ENCODE results near the gene GPSM1. TPM values are rescaled to one million over a fixed set of nuclear protein-coding genes. Genes with fewer than 3 reads are reported as not detected.

GPSM1 gene
- total RNA-seq, 6 experiments from 2014 or later: 1.3 to 4.8 (median 4.1) TPM

DNA sequence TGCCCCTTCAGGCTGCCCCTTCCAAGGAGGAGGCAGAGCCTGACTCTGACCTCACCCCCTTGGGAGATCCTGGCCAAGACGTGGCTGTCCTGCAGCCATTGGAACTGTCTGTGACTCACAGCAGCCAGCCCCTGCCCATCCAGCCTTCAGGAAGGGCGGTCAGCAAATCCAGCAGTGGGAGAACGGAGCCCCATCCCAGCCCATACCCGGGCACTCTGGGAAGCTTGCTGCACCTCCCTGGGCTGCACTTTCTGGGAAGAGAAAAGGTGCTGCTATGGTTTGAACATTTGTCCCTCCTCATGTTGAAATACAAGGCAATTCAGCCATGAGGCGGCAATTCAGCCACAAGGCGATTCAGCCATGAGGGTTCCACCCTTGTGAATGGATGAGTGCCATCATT lies 47.9 kb upstream of the GPSM1 start:
- Histone ChIP-seq H3K36me3 (no peaks in the 10 kb centered on the region), H3K27me3 (no peaks in the 10 kb centered on the region), H3K9me3 (no peaks in the 10 kb centered on the region), H3K27ac (no peak overlapping the region), H3K4me1 (peaks cover 0 to 5% (median 2%) of the 10 kb centered on the region in 4 donors), H3K4me3 (no peak overlapping the region)
- no peak for ATAC-seq
- intact Hi-C loops (cut with DNase I): loop anchor here in 1 of 2 donors (10.0 kb wide), 2 partner anchors 105 to 135 kb away; no protein-coding TSS in a partner anchor
- 68% methylated on average over 3 of the region's 6 CpGs for WGBS (ENCODE audit: insufficient coverage, low coverage, low lambda C conversion rate, missing lambda C conversion rate)
- no peak for DNase-seq
- TF ChIP-seq POLR2A (IDR thresholded peaks at IDR 0.05): no peak
- no peak for TF ChIP-seq CTCF (IDR thresholded peaks at IDR 0.05)

DNA sequence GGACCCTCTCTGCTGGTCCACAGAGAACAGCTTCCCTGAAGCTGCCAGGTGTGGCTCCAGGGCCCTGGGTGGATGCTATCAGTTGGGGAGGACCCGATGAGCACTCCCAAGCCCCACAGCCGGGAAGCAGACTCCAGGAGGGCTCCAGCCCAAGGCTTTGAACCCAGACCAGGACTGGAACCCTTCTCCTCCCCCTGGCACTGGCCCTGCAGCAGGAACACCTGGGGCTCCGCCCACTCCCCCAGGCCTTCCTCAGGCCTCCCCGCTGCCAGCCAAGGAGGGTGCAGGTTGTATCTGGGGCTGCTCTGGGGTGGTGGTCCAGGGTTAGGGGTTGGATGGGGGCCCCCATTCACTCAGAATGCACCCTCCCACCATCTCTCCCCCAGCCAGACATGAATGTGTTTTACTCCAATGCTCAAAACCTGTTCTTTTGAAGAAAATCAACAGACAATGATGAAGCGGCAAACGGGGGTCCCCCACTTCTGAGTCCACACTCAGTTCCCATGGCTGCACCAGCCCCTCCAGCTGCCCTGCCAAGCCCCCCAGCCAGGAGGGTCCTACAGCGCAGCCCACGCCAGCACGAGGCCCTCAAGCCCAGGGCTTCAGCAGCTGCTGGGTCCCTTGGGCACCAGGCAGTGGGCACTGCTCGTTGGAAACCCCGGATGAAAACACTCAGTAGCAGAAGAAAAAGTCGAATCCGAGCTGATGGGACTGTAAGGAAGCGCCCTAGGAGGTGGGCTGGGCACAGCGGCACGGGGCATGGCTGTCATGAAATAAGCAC lies 46.6 kb upstream of the GPSM1 start:
- TF ChIP-seq POLR2A (IDR thresholded peaks at IDR 0.05): no peak
- no peak for TF ChIP-seq CTCF (IDR thresholded peaks at IDR 0.05)
- Histone ChIP-seq H3K36me3 (no peaks in the 10 kb centered on the region), H3K4me1 (peaks cover 0 to 5% (median 2%) of the 10 kb centered on the region in 4 donors), H3K4me3 (no peak overlapping the region), H3K27ac (no peak overlapping the region), H3K9me3 (no peaks in the 10 kb centered on the region), H3K27me3 (no peaks in the 10 kb centered on the region)
- DNase-seq (no peak), ATAC-seq (no peak)
- intact Hi-C loops (cut with DNase I): no loop called here
- 90% methylated on average over 8 of the region's 16 CpGs for WGBS (ENCODE audit: insufficient coverage, low coverage, low lambda C conversion rate, missing lambda C conversion rate)

GRCh38 chr9:136281421-136282271 lies 45.7 kb upstream of the GPSM1 start:
- WGBS (ENCODE audit: insufficient coverage, low coverage, low lambda C conversion rate, missing lambda C conversion rate): 0% methylated on average over 1 of the region's 39 CpGs
- H3K36me3 ChIP-seq: no peaks in the 10 kb centered on the region
- no peak for ATAC-seq
- intact Hi-C loops (cut with DNase I): no loop called here
- no peak for DNase-seq
- no peak for TF ChIP-seq POLR2A (IDR thresholded peaks at IDR 0.05)
- TF ChIP-seq CTCF (IDR thresholded peaks at IDR 0.05): no peak
- peaks cover 0 to 5% (median 2%) of the 10 kb centered on the region in 4 donors for H3K4me1 ChIP-seq
- no peak overlapping the region for H3K27ac ChIP-seq
- no peaks in the 10 kb centered on the region for H3K9me3 ChIP-seq
- no peaks in the 10 kb centered on the region for H3K27me3 ChIP-seq
- no peak overlapping the region for H3K4me3 ChIP-seq

- Histone ChIP-seq H3K36me3 (no peaks in the 10 kb centered on the region), H3K27me3 (no peaks in the 10 kb centered on the region), H3K4me3 (no peak overlapping the region), H3K9me3 (no peaks in the 10 kb centered on the region), H3K4me1 (peaks cover 0 to 5% (median 2%) of the 10 kb centered on the region in 4 donors), H3K27ac (no peak overlapping the region)
- TF ChIP-seq POLR2A (IDR thresholded peaks at IDR 0.05) (no peak), CTCF (IDR thresholded peaks at IDR 0.05) (no peak)
- no peak for ATAC-seq
- no peak for DNase-seq
- WGBS (ENCODE audit: insufficient coverage, low coverage, low lambda C conversion rate, missing lambda C conversion rate): no CpG with 5 or more reads among the region's 14 CpGs
- intact Hi-C loops (cut with DNase I): no loop called here
These were observed 45.0 kb upstream of the GPSM1 start for GRCh38 chr9:136282272-136282861.
